H9 (cell line): Measurements from ENCODE around the gene TUB. TPM values are rescaled to one million over a fixed set of nuclear protein-coding genes. Genes with fewer than 3 reads are reported as not detected.

Source experiments
- DNase-seq: peaks from one replicate; pipeline ENCODE4 v3.0.0-alpha.2; 2017
- H2AFZ ChIP-seq: one replicate; pipeline ENCODE4 v1.6.1; 2013; ENCODE audit warnings: mild to moderate bottlenecking, low read length, control low read depth, moderate library complexity
- H2AK5ac ChIP-seq: 2 replicates; pipeline ENCODE4 v1.6.1; 2013; ENCODE audit warnings: low read length, control low read depth, mixed read lengths; ENCODE audit not compliant: insufficient read length
- H2BK120ac ChIP-seq: one replicate; pipeline ENCODE4 v1.6.1; 2013; ENCODE audit warnings: low read depth, mild to moderate bottlenecking, low read length, control low read depth, inconsistent platforms; ENCODE audit not compliant: poor library complexity, severe bottlenecking
- H2BK12ac ChIP-seq: 2 replicates; pipeline ENCODE4 v1.6.1; 2013; ENCODE audit warnings: low read length, control low read depth, mixed read lengths, low read depth; ENCODE audit not compliant: insufficient read length
- H2BK15ac ChIP-seq: 2 replicates; pipeline ENCODE4 v1.6.1; 2013; ENCODE audit warnings: low read depth, low read length, control low read depth
- H2BK20ac ChIP-seq: one replicate; pipeline ENCODE4 v1.6.1; 2013; ENCODE audit warnings: low read depth, mild to moderate bottlenecking, low read length, control low read depth, inconsistent platforms; ENCODE audit not compliant: poor library complexity, severe bottlenecking
- H2BK5ac ChIP-seq: 2 replicates; pipeline ENCODE4 v1.6.1; 2013; ENCODE audit warnings: low read length, control low read depth, mixed read lengths; ENCODE audit not compliant: insufficient read length
- H3K14ac ChIP-seq: 2 replicates; pipeline ENCODE4 v1.6.1; 2013; ENCODE audit warnings: low read length, control low read depth; ENCODE audit not compliant: insufficient read depth
- H3K18ac ChIP-seq: 2 replicates; pipeline ENCODE4 v1.6.1; 2013; ENCODE audit warnings: low read depth, mild to moderate bottlenecking, mixed read lengths, low read length, control low read depth; ENCODE audit not compliant: insufficient read length
- H3K23ac ChIP-seq: 2 replicates; pipeline ENCODE4 v1.6.1; 2013; ENCODE audit warnings: low read length, control low read depth, mixed read lengths, low read depth; ENCODE audit not compliant: insufficient read length
- H3K23me2 ChIP-seq: 2 replicates; pipeline ENCODE4 v1.6.1; 2013; ENCODE audit warnings: low read depth, mild to moderate bottlenecking, mixed read lengths, low read length, control low read depth; ENCODE audit not compliant: insufficient read length, poor library complexity, severe bottlenecking
- H3K27ac ChIP-seq: 2 replicates; pipeline ENCODE4 v1.5.1; 2013; ENCODE audit warnings: low read length, control low read depth, mixed read lengths, low read depth; ENCODE audit not compliant: insufficient read length
- H3K27me3 ChIP-seq: 2 replicates; pipeline ENCODE4 v1.6.1; 2013; ENCODE audit warnings: low read length, control low read depth, inconsistent platforms; ENCODE audit not compliant: insufficient read depth
- H3K4ac ChIP-seq: 2 replicates; pipeline ENCODE4 v1.6.1; 2013; ENCODE audit warnings: low read depth, mild to moderate bottlenecking, control low read depth, inconsistent platforms, low read length, moderate library complexity
- H3K4me1 ChIP-seq: 2 replicates; pipeline ENCODE4 v1.6.1; 2013; ENCODE audit warnings: low read length, control low read depth, inconsistent platforms; ENCODE audit not compliant: insufficient read depth
- H3K4me2 ChIP-seq: 2 replicates; pipeline ENCODE4 v1.6.1; 2013; ENCODE audit warnings: low read length, control low read depth, mixed read lengths; ENCODE audit not compliant: insufficient read length, insufficient read depth
- H3K56ac ChIP-seq: 2 replicates; pipeline ENCODE4 v1.6.1; 2013; ENCODE audit warnings: low read depth, mild to moderate bottlenecking, mixed read lengths, low read length, control low read depth; ENCODE audit not compliant: insufficient read length
- H3K79me1 ChIP-seq: 2 replicates; pipeline ENCODE4 v1.6.1; 2013; ENCODE audit warnings: low read depth, mild to moderate bottlenecking, moderate library complexity, low read length, control low read depth, inconsistent platforms; ENCODE audit not compliant: insufficient read depth, poor library complexity, severe bottlenecking
- H3K79me2 ChIP-seq: 2 replicates; pipeline ENCODE4 v1.6.1; 2013; ENCODE audit warnings: low read length, control low read depth, inconsistent platforms; ENCODE audit not compliant: insufficient read depth
- H3K9ac ChIP-seq: 2 replicates; pipeline ENCODE4 v1.6.1; 2013; ENCODE audit warnings: low read length, control low read depth, mixed read lengths; ENCODE audit not compliant: insufficient read length; ENCODE audit errors: extremely low read depth
- H3K9me3 ChIP-seq: one replicate; pipeline ENCODE4 v1.6.1; 2013; ENCODE audit warnings: low read depth, low read length, inconsistent platforms; ENCODE audit not compliant: control insufficient read depth
- H3T11ph ChIP-seq: one replicate; pipeline ENCODE4 v1.6.1; 2013; ENCODE audit warnings: mild to moderate bottlenecking, low read length, control low read depth, inconsistent platforms
- H4K20me1 ChIP-seq: one replicate; pipeline ENCODE4 v1.6.1; 2013; ENCODE audit not compliant: control insufficient read depth, insufficient read length, insufficient read depth
- H4K5ac ChIP-seq: 2 replicates; pipeline ENCODE4 v1.6.1; 2013; ENCODE audit warnings: low read depth, mild to moderate bottlenecking, mixed read lengths, low read length, control low read depth; ENCODE audit not compliant: insufficient read length
- H4K8ac ChIP-seq: replicated peaks from 2 replicates; pipeline ENCODE4 v1.6.1; 2013; ENCODE audit warnings: low read length, control low read depth, mixed read lengths, low read depth; ENCODE audit not compliant: insufficient read length
- H4K91ac ChIP-seq: 2 replicates; pipeline ENCODE4 v1.6.1; 2013; ENCODE audit warnings: low read depth, mild to moderate bottlenecking, moderate library complexity, mixed read lengths, low read length, control low read depth; ENCODE audit not compliant: insufficient read length
- H3K27ac Mint-ChIP-seq, 3 experiments: 2 replicates in 2 of 3; 3 replicates in 1 of 3; pipeline ENCODE4 v1.8.0; 2020 to 2021; ENCODE audit warnings: mixed read lengths in 3 of 3, mild to moderate bottlenecking in 1 of 3, moderate library complexity in 1 of 3
- H3K27me3 Mint-ChIP-seq: 2 replicates; pipeline ENCODE4 v1.8.0; 2021; ENCODE audit warnings: low read depth, mild to moderate bottlenecking, moderate library complexity, mixed read lengths
- H3K36me3 Mint-ChIP-seq, 3 experiments: 2 replicates in 2 of 3; 3 replicates in 1 of 3; pipeline ENCODE4 v1.8.0; 2020 to 2021; ENCODE audit warnings: low read depth in 3 of 3, mixed read lengths in 3 of 3; ENCODE audit not compliant: insufficient read depth in 1 of 3
- H3K4me1 Mint-ChIP-seq, 2 experiments: 2 replicates each; pipeline ENCODE4 v1.8.0; 2020; ENCODE audit warnings: mixed read lengths in 2 of 2
- H3K4me3 Mint-ChIP-seq, 2 experiments: 2 replicates in 1 of 2; 3 replicates in 1 of 2; pipeline ENCODE4 v1.8.0; 2020 to 2021; ENCODE audit warnings: mild to moderate bottlenecking in 2 of 2, mixed read lengths in 2 of 2, moderate library complexity in 1 of 2
- H3K9me3 Mint-ChIP-seq, 2 experiments: 2 replicates in 1 of 2; 3 replicates in 1 of 2; pipeline ENCODE4 v1.8.0; 2020; ENCODE audit warnings: mild to moderate bottlenecking in 2 of 2, mixed read lengths in 2 of 2, moderate library complexity in 1 of 2
- CTCF ChIP-seq: fragments of 200-600 bp; sonication (generic); conservative IDR thresholded peaks from 3 replicates; pipeline ENCODE4 v1.8.0; 2021; ENCODE audit warnings: antibody characterized with exemption, mild to moderate bottlenecking
- WGBS: extraction: QIAGEN DNeasy Blood & Tissue Kit; methylation state at CpG from one replicate; pipeline ENCODE4 v1.1.7; 2013; ENCODE audit warnings: missing lambda C conversion rate, low lambda C conversion rate, mixed read lengths; ENCODE audit not compliant: insufficient read length; ENCODE audit errors: extremely low coverage; 5-methylcytosine and 5-hydroxymethylcytosine counted together
- total RNA-seq: library from RNA; stranded (reverse); gene quantifications from 2 replicates; pipeline ENCODE4 v1.2.1, GENCODE V29; 2021

TUB gene
- total RNA-seq, 1 experiment from 2014 or later = 14.8 TPM

GRCh38 chr11:8032576-8033304 lies 48.3 kb upstream of the TUB start:
- Histone ChIP-seq H3K9me3 (no peaks in the 10 kb centered on the region), H2BK5ac (no peak overlapping the region), H3K14ac (no peak overlapping the region), H2AK5ac (no peak overlapping the region), H4K5ac (no peak overlapping the region), H4K91ac (no peak overlapping the region), H3K23ac (no peak overlapping the region), H3K23me2 (no peaks in the 10 kb centered on the region), H2BK12ac (no peak overlapping the region), H3K4ac (no peak overlapping the region), H3K79me2 (no peaks in the 10 kb centered on the region), H2BK15ac (no peak overlapping the region), H4K20me1 (no peaks in the 10 kb centered on the region), H3K4me1 (no peaks in the 10 kb centered on the region), H4K8ac (no peak overlapping the region), H2BK20ac (no peak overlapping the region), H3K18ac (no peak overlapping the region), H3K27ac (no peak overlapping the region), H3K27me3 (no peaks in the 10 kb centered on the region), H3K9ac (no peak overlapping the region), H2AFZ (no peak overlapping the region), H3K4me2 (no peak overlapping the region), H3T11ph (no peak overlapping the region), H2BK120ac (no peak overlapping the region), H3K56ac (no peak overlapping the region), H3K79me1 (no peaks in the 10 kb centered on the region)
- Mint-ChIP-seq H3K27ac (peak overlapping the region in 1 of 3 experiments; percentile 53; a peak in 1 of 7 replicates), H3K36me3 (no peaks in the 10 kb centered on the region; a peak in 1 of 7 replicates), H3K4me1 (peaks cover 12 to 15% of the 10 kb centered on the region in 2 experiments), H3K4me3 (peak overlapping the region in 1 of 2 experiments; percentile 33; a peak in 1 of 5 replicates), H3K27me3 (peaks cover 60% of the 10 kb centered on the region), H3K9me3 (no peaks in the 10 kb centered on the region; a peak in 1 of 5 replicates)
- TF ChIP-seq CTCF = no peak
- no peak for DNase-seq
- WGBS = no CpG with 5 or more reads among the region's 20 CpGs
